Bronchial epithelial cell (primary cell): ENCODE measurements around the gene INTS12. TPM values are rescaled to one million over a fixed set of nuclear protein-coding genes. Genes with fewer than 3 reads are reported as not detected.
"Not testable (repeated sequence)": the region's sequence is repeated elsewhere in the genome, so short reads cannot be mapped to it uniquely, and the experiment has no call there.

Experiments used
- DNase-seq: peaks from one replicate; pipeline ENCODE4 v3.0.0-alpha.2; 2010; ENCODE audit warnings: low read depth
- FAIRE-seq: peaks from 2 replicates; lab custom pipeline; 2011; peaks lifted over from hg19 to GRCh38; lab: Jason Lieb, UNC
- H3K27me3 ChIP-seq: 2 replicates; pipeline ENCODE4 v1.5.1; 2011; ENCODE audit warnings: low read length; ENCODE audit not compliant: control insufficient read depth, insufficient read depth
- H3K36me3 ChIP-seq: 2 replicates; pipeline ENCODE4 v1.5.1; 2011; ENCODE audit warnings: low read length; ENCODE audit not compliant: control insufficient read depth, insufficient read depth
- H3K4me3 ChIP-seq: 2 replicates; pipeline ENCODE4 v1.5.1; 2011; ENCODE audit warnings: mild to moderate bottlenecking, low read depth, low read length, control low read depth
- CTCF ChIP-seq: IDR thresholded peaks from 2 replicates; pipeline ENCODE4 v1.5.1; 2011; ENCODE audit warnings: mild to moderate bottlenecking, moderate library complexity, low read length, control low read depth, inconsistent platforms; ENCODE audit not compliant: insufficient read depth, severe bottlenecking
- total RNA-seq: library from RNA; depleted of rRNA; stranded (reverse); fragments of >200 nt; gene quantifications from 2 replicates; pipeline ENCODE4 v1.2.1, GENCODE V29; 2014

Gene INTS12
- total RNA-seq, 1 donor from 2014 or later, result 24.7 TPM

GRCh38 chr4:105741548-105741947 is 33.1 kb upstream of the INTS12 start:
- Histone ChIP-seq H3K36me3 (peaks cover 3% of the 10 kb centered on the region), H3K4me3 (no peak overlapping the region), H3K27me3 (no peaks in the 10 kb centered on the region)
- DNase-seq, result no peak
- no peak for FAIRE-seq
- TF ChIP-seq CTCF, result no peak

- DNase-seq, H3K36me3 ChIP-seq, FAIRE-seq, H3K4me3 ChIP-seq, H3K27me3 ChIP-seq: not testable (repeated sequence)
Observed at GRCh38 chr4:105735217-105735616, 26.7 kb upstream of the INTS12 start.

- H3K36me3 ChIP-seq, DNase-seq, FAIRE-seq, H3K27me3 ChIP-seq, H3K4me3 ChIP-seq: not testable (repeated sequence)
Observed at GRCh38 chr4:105729895-105730294, 21.4 kb upstream of the INTS12 start.

- TF ChIP-seq CTCF, result no peak
- DNase-seq, result peak; percentile 60
- peaks cover 1% of the 10 kb centered on the region for H3K36me3 ChIP-seq
- no peak overlapping the region for H3K4me3 ChIP-seq
- no peaks in the 10 kb centered on the region for H3K27me3 ChIP-seq
- no peak for FAIRE-seq
Observed at GRCh38 chr4:105725623-105726022, 17.1 kb upstream of the INTS12 start.

GRCh38 chr4:105719204-105719603 is 10.7 kb upstream of the INTS12 start:
- peaks cover 4% of the 10 kb centered on the region for H3K36me3 ChIP-seq
- no peak overlapping the region for H3K4me3 ChIP-seq
- no peak for TF ChIP-seq CTCF
- no peaks in the 10 kb centered on the region for H3K27me3 ChIP-seq
- DNase-seq, result no peak
- no peak for FAIRE-seq

GRCh38 chr4:105715692-105716278 is 7.3 kb upstream of the INTS12 start:
- DNase-seq (peak; percentile 64), FAIRE-seq (no peak)
- no peak overlapping the region for H3K4me3 ChIP-seq

More at GRCh38 chr4:105715692-105716278, 7.3 kb upstream of the INTS12 start:
- no peak for TF ChIP-seq CTCF
- H3K27me3 ChIP-seq, result no peaks in the 10 kb centered on the region
- peaks cover 4% of the 10 kb centered on the region for H3K36me3 ChIP-seq
